ENCODE data around the gene MTRF1L. TPM values are rescaled to one million over a fixed set of nuclear protein-coding genes. Genes with fewer than 3 reads are reported as not detected.

The MTRF1L gene
- total RNA-seq, result 19.7 and 20.0 TPM in 2 replicates

DNA sequence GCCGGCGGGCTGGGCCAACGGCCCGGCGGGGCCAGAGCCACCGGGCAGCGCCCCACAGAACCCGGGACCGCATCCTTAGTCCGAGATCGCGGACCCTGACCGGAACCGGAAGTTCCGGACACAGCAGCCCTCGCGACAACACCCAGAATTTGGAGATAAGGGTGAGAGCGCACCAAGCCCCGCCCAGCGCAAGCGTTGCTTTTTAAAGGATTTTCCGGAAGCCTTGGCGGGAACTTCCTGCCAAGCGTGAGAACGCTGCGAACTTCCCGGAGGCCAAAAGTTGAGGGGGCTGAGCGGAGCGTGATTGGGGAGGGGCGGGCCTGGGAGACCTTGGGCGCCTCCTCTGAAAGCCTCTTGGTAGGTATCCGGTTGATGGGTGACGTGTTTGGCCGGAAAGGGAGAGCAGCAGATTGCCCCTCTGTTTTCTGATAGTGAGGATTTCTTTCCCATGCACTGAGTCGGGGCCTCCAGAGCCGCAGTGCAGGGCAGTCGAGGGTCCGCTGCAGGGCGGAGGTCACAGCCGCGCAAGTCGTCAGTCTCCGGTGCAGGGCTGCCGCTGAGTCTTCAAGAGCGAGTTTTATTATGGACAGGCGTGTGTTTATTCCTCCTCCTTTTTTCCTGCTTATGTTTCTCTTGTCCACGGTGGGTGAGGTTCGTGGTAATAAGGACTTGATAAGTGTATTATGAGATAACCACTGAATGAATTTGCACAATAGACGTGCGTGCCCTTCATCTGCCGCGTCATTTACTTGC is at the start of gene MTRF1L:
Gene MTRF1L, minus strand, starts transcription at position 97 of the 753 bp plus-strand sequence. Its CDS starts 24 bp downstream, at position 73.

GRCh38 chr6:152982904-152983636 is 19.4 kb downstream of the MTRF1L start, which contains the start of gene FBXO5:
FBXO5 (minus strand) TSS chr6:152983041; CDS start chr6:152982959, 82 bp downstream.

Other genes with a start within 250 kb of the MTRF1L start
- gene FBXO5, start 19.7 kb downstream of the MTRF1L start, total RNA-seq, result 4.5 and 32.6 TPM in 2 replicates
- 7.3 and 9.3 TPM in 2 replicates for gene RGS17, start 128.6 kb upstream of the MTRF1L start, total RNA-seq